DND-41 (cell line): Measurements from ENCODE around the gene TMPRSS9.

ENCODE experiments used
- CTCF ChIP-seq: IDR thresholded peaks from 2 replicates; pipeline ENCODE4 v1.5.1; 2012; ENCODE audit warnings: borderline replicate concordance, low read length, moderate library complexity, mild to moderate bottlenecking; ENCODE audit not compliant: poor library complexity, severe bottlenecking; ENCODE audit errors: extremely low read depth
- EZH2 ChIP-seq: IDR thresholded peaks from 3 replicates; pipeline ENCODE4 v1.6.1; 2012; ENCODE audit warnings: borderline replicate concordance, low read depth, mild to moderate bottlenecking, moderate library complexity, low read length, inconsistent platforms; ENCODE audit not compliant: severe bottlenecking

GRCh38 chr19:2409352-2409912, 49.4 kb downstream of the TMPRSS9 start:
- no peak for TF ChIP-seq CTCF
- TF ChIP-seq EZH2 = no peak
